Stomach (tissue), 9 donors: Measurements from ENCODE around the gene TTC7B. TPM values are rescaled to one million over a fixed set of nuclear protein-coding genes. Genes with fewer than 3 reads are reported as not detected.

Experiments used
- DNase-seq, 2 donors: peaks; one replicate each; pipeline versions ENCODE4 v3.0.0 to v3.0.0-alpha.2; 2013 to 2019
- H3K27ac ChIP-seq, 5 donors: fragments of 200-600 bp in 4 of 5; sonication (generic) in 4 of 5; one replicate each; pipeline ENCODE4 v1.5.1; 2013 to 2019; ENCODE audit warnings: mild to moderate bottlenecking in 1 of 5, moderate library complexity in 1 of 5
- H3K27me3 ChIP-seq, 3 donors: fragments of 200-600 bp; sonication (generic); one replicate each; pipeline ENCODE4 v1.5.1; 2017 to 2019; ENCODE audit warnings: mixed run types in 1 of 3
- H3K36me3 ChIP-seq, 4 donors: fragments of 200-600 bp; sonication (generic); 1 replicate in 3 of 4; 2 replicates in 1 of 4; pipeline ENCODE4 v1.5.1; 2016 to 2019
- H3K4me1 ChIP-seq, 4 donors: fragments of 200-600 bp; sonication (generic); one replicate each; pipeline ENCODE4 v1.5.1; 2016 to 2019
- H3K4me3 ChIP-seq, 4 donors: fragments of 200-600 bp; sonication (generic) in 3 of 4; one replicate each; pipeline ENCODE4 v1.5.1; 2016 to 2019; ENCODE audit warnings: mild to moderate bottlenecking in 1 of 4
- H3K9me3 ChIP-seq, 4 donors: fragments of 200-600 bp; sonication (generic); one replicate each; pipeline ENCODE4 v1.5.1; 2016 to 2019
- CTCF ChIP-seq, 7 experiments: fragments of 450-650 bp in 4 of 7; fragments of 200-600 bp in 3 of 7; sonication (generic) in 3 of 7; IDR thresholded peaks; one replicate each; pipeline ENCODE4 v1.5.1; 2016 to 2019; ENCODE audit warnings: antibody characterized with exemption in 7 of 7, control low read depth in 2 of 7, mild to moderate bottlenecking in 1 of 7
- EP300 ChIP-seq: sonication (generic); formaldehyde crosslinking; IDR thresholded peaks from one replicate; pipeline ENCODE4 v1.6.1; 2017; ENCODE audit warnings: antibody characterized with exemption
- POLR2A ChIP-seq, 4 donors: fragments of 450-650 bp; IDR thresholded peaks; one replicate each; pipeline ENCODE4 v1.6.1; 2016; ENCODE audit warnings: antibody characterized with exemption in 4 of 4, control low read depth in 2 of 4, mild to moderate bottlenecking in 1 of 4, moderate library complexity in 1 of 4
- POLR2AphosphoS5 ChIP-seq, 3 donors: sonication (generic); formaldehyde crosslinking; IDR thresholded peaks; one replicate each; pipeline ENCODE4 v1.6.1; 2016; ENCODE audit warnings: antibody characterized with exemption in 3 of 3
- WGBS, 5 donors: extraction: QIAGEN DNeasy Blood & Tissue Kit in 3 of 5; methylation state at CpG; one replicate each; pipeline versions ENCODE4 v1.1.5 to v1.1.7; 2013 to 2018; 5-methylcytosine and 5-hydroxymethylcytosine counted together
- intact Hi-C: fragments of 100-400 bp; cut with DNase I; formaldehyde crosslinking; loops from one replicate; pipeline ENCODE4 v1.15.1; 2023; ENCODE audit warnings: low total_unique reads
- polyA plus RNA-seq, 3 donors: library from polyadenylated mRNA; stranded (reverse); fragments of 200-250 nt; gene quantifications; one replicate each; pipeline ENCODE4 v1.2.3, GENCODE V29; 2013
- total RNA-seq, 5 donors: library from RNA; depleted of rRNA; stranded (reverse); fragments of >200 nt; gene quantifications; one replicate each; pipeline versions ENCODE4 v1.1.0 to v1.2.3, GENCODE V29; 2014 to 2016
- donor health status: healthy with polysubstance abuse.
- donor health status: Bipolar disorder and iron deficiency.
- donor health status: healthy.

TTC7B gene
- total and polyA plus RNA-seq, 8 donors, result 6.8 to 110 (median 17.7) TPM

- TF ChIP-seq EP300, result no peak
- TF ChIP-seq CTCF (IDR thresholded peaks at IDR 0.05), result no peak
- TF ChIP-seq POLR2A (IDR thresholded peaks at IDR 0.05), result no peak
- TF ChIP-seq POLR2AphosphoS5 (IDR thresholded peaks at IDR 0.05), result no peak
- H3K4me3 ChIP-seq, result no peak overlapping the region
- H3K9me3 ChIP-seq, result no peaks in the 10 kb centered on the region
- intact Hi-C loops, result no loop called here
- DNase-seq, result peak in 1 of 2 donors; percentile 40
- WGBS, 5 donors, result 31 to 59% (median 39%) methylated on average over 7 of the region's 7 CpGs
- no peaks in the 10 kb centered on the region for H3K27me3 ChIP-seq
- no peak overlapping the region for H3K27ac ChIP-seq
- peaks cover 0 to 24% (median 4%) of the 10 kb centered on the region in 4 donors for H3K4me1 ChIP-seq
- no peaks in the 10 kb centered on the region for H3K36me3 ChIP-seq
Observed at GRCh38 chr14:90720336-90720735, 95.9 kb downstream of the TTC7B start.

- WGBS, 5 donors, result 63 to 94% (median 83%) methylated on average over 3 of the region's 3 CpGs
- H3K9me3 ChIP-seq, result no peaks in the 10 kb centered on the region
Observed at GRCh38 chr14:90717916-90718315, 98.3 kb downstream of the TTC7B start.

GRCh38 chr14:90715993-90716392, 100.2 kb downstream of the TTC7B start:
- Histone ChIP-seq H3K27me3 (no peaks in the 10 kb centered on the region), H3K9me3 (no peaks in the 10 kb centered on the region), H3K4me3 (no peak overlapping the region), H3K27ac (no peak overlapping the region), H3K36me3 (peaks cover 0 to 11% (median 9%) of the 10 kb centered on the region in 4 donors), H3K4me1 (peaks cover 0 to 20% (median 4%) of the 10 kb centered on the region in 4 donors)
- intact Hi-C loops, result no loop called here
- TF ChIP-seq POLR2AphosphoS5 (IDR thresholded peaks at IDR 0.05), result no peak
- no peak for TF ChIP-seq POLR2A (IDR thresholded peaks at IDR 0.05)
- TF ChIP-seq EP300, result no peak
- no peak for TF ChIP-seq CTCF (IDR thresholded peaks at IDR 0.05)
- 59 to 87% (median 74%) methylated on average over 4 of the region's 4 CpGs for WGBS, 5 donors
- DNase-seq, result no peak

More at GRCh38 chr14:90717916-90718315, 98.3 kb downstream of the TTC7B start:
- H3K27me3 ChIP-seq, result no peaks in the 10 kb centered on the region
- peaks cover 0 to 11% (median 9%) of the 10 kb centered on the region in 4 donors for H3K36me3 ChIP-seq
- intact Hi-C loops, result no loop called here
- peaks cover 0 to 24% (median 4%) of the 10 kb centered on the region in 4 donors for H3K4me1 ChIP-seq
- no peak overlapping the region for H3K4me3 ChIP-seq
- peak in 1 of 2 donors; percentile 28 for DNase-seq
- TF ChIP-seq POLR2AphosphoS5 (IDR thresholded peaks at IDR 0.05), result no peak
- TF ChIP-seq POLR2A (IDR thresholded peaks at IDR 0.05), result no peak
- no peak for TF ChIP-seq EP300
- TF ChIP-seq CTCF (IDR thresholded peaks at IDR 0.05), result no peak
- no peak overlapping the region for H3K27ac ChIP-seq

GRCh38 chr14:90715495-90715894, 100.7 kb downstream of the TTC7B start:
- Histone ChIP-seq H3K36me3 (peaks cover 0 to 11% (median 9%) of the 10 kb centered on the region in 4 donors), H3K4me1 (peaks cover 0 to 15% (median 2%) of the 10 kb centered on the region in 4 donors), H3K4me3 (no peak overlapping the region), H3K27ac (no peak overlapping the region), H3K27me3 (no peaks in the 10 kb centered on the region), H3K9me3 (no peaks in the 10 kb centered on the region)
- no peak for DNase-seq
- 86 to 94% (median 92%) methylated on average over 2 of the region's 2 CpGs for WGBS, 5 donors
- intact Hi-C loops, result no loop called here
- no peak for TF ChIP-seq CTCF (IDR thresholded peaks at IDR 0.05)
- no peak for TF ChIP-seq EP300
- no peak for TF ChIP-seq POLR2AphosphoS5 (IDR thresholded peaks at IDR 0.05)
- no peak for TF ChIP-seq POLR2A (IDR thresholded peaks at IDR 0.05)
